K562 (cell line): ENCODE data around the gene MAN2B1. TPM values are rescaled to one million over a fixed set of nuclear protein-coding genes. Genes with fewer than 3 reads are reported as not detected.
A peak's percentile ranks its signal among the peaks of the same experiment; 100 is the strongest.

Experiments
- ATAC-seq: fragments of 200-7000 bp; cut with Tn5 transposase; 3 replicates; pipeline ENCODE4 v1.9.1; 2020; ENCODE audit warnings: moderate library complexity
- BruUV-seq: library from RNA; stranded (reverse); fragments of 400-500 nt; replicated peaks from 2 replicates; lab custom pipeline; 2021; lab: Mats Ljungman, UMichigan
- CTCF ChIA-PET: fragments of 300-600 bp; formaldehyde crosslinking; extraction: SDS; loops from one replicate; lab custom pipeline; 2021; ENCODE audit warnings: low intra/inter-chr PET ratio; lab: Yijun Ruan, JAX
- POLR2A ChIA-PET: fragments of 300-600, 350-650 bp; sonication (Branson Sonifier 250); formaldehyde crosslinking; extraction: SDS; loops from one replicate; lab custom pipeline; 2021; ENCODE audit warnings: antibody characterized with exemption, inconsistent platforms; lab: Yijun Ruan, JAX
- DNase-seq, 4 experiments: peaks; one replicate each; pipeline versions ENCODE4 v3.0.0 to v3.0.0-alpha.2; 2011 to 2018; ENCODE audit warnings: low spot score in 3 of 4, mixed read lengths in 3 of 4; ENCODE audit errors: extremely low read depth in 1 of 4
- FAIRE-seq: peaks from 2 replicates; lab custom pipeline; 2011; peaks lifted over from hg19 to GRCh38; lab: Jason Lieb, UNC
- H2AFZ ChIP-seq: 2 replicates; pipeline ENCODE4 v1.6.0; 2011; ENCODE audit warnings: low read depth, low read length, control low read depth, inconsistent platforms
- H3K27ac ChIP-seq: fragments of 200-600 bp; 3 replicates; pipeline ENCODE4 v1.8.0; 2011; ENCODE audit warnings: low read depth, mild to moderate bottlenecking, control low read depth, inconsistent platforms, low read length, moderate library complexity, mixed read lengths; ENCODE audit errors: extremely low read depth
- H3K27me3 ChIP-seq, 2 experiments: fragments of 300-600 bp in 1 of 2; 2 replicates in 1 of 2; 3 replicates in 1 of 2; pipeline versions ENCODE4 v1.6.0 to v1.8.0; 2011; ENCODE audit warnings: inconsistent platforms in 2 of 2, low read length in 2 of 2, mild to moderate bottlenecking in 1 of 2, mixed read lengths in 1 of 2, moderate library complexity in 1 of 2; ENCODE audit not compliant: control insufficient read depth in 2 of 2, insufficient read depth in 2 of 2
- H3K36me3 ChIP-seq: fragments of 300-600 bp; 3 replicates; pipeline ENCODE4 v1.8.0; 2011; ENCODE audit warnings: mild to moderate bottlenecking, low read length, inconsistent platforms; ENCODE audit not compliant: control insufficient read depth, insufficient read depth
- H3K4me1 ChIP-seq, 2 experiments: fragments of 200-600 bp in 1 of 2; replicated peaks in 1 of 2; 2 replicates in 1 of 2; 3 replicates in 1 of 2; pipeline versions ENCODE4 v1.5.1 to v1.8.0; 2011; ENCODE audit warnings: inconsistent platforms in 2 of 2, low read length in 2 of 2, mild to moderate bottlenecking in 1 of 2, mixed read lengths in 1 of 2, moderate library complexity in 1 of 2; ENCODE audit not compliant: control insufficient read depth in 2 of 2, insufficient read depth in 2 of 2
- H3K4me2 ChIP-seq: 2 replicates; pipeline ENCODE4 v1.6.1; 2011; ENCODE audit warnings: low read length, control low read depth, inconsistent platforms, mixed read lengths; ENCODE audit not compliant: insufficient read depth
- H3K4me3 ChIP-seq: fragments of 200-600 bp; sonication (generic), shearing (Covaris generic); 2 replicates; pipeline ENCODE4 v1.5.1; 2016; ENCODE audit warnings: control low read depth, inconsistent platforms
- H3K79me2 ChIP-seq: fragments of 200-600 bp; 3 replicates; pipeline ENCODE4 v1.8.0; 2011; ENCODE audit warnings: low read length, inconsistent platforms; ENCODE audit not compliant: control insufficient read depth, insufficient read depth
- H3K9ac ChIP-seq, 2 experiments: 2 replicates each; pipeline versions ENCODE4 v1.6.0 to v1.6.1; 2011; ENCODE audit warnings: low read depth in 2 of 2, low read length in 2 of 2, control low read depth in 1 of 2, inconsistent platforms in 1 of 2, mild to moderate bottlenecking in 1 of 2, mixed read lengths in 1 of 2; ENCODE audit not compliant: insufficient read depth in 1 of 2
- H3K9me1 ChIP-seq: one replicate; pipeline ENCODE4 v1.6.0; 2011; ENCODE audit warnings: inconsistent platforms, mild to moderate bottlenecking, low read length, moderate library complexity; ENCODE audit not compliant: control insufficient read depth, insufficient read depth
- H3K9me3 ChIP-seq: replicated peaks from 2 replicates; pipeline ENCODE4 v1.5.1; 2011; ENCODE audit warnings: low read depth, low read length, inconsistent platforms; ENCODE audit not compliant: control insufficient read depth, insufficient read depth
- H4K20me1 ChIP-seq: replicated peaks from 2 replicates; pipeline ENCODE4 v1.6.1; 2011; ENCODE audit warnings: low read length, inconsistent platforms, mixed read lengths; ENCODE audit not compliant: control insufficient read depth, insufficient read depth
- ARNT ChIP-seq, 2 experiments: fragments of 450-650 bp; IDR thresholded peaks; 2 replicates each; pipeline ENCODE4 v1.6.1; 2016; ENCODE audit warnings: mild to moderate bottlenecking in 1 of 2
- ERF ChIP-seq: fragments of 450-650 bp; formaldehyde crosslinking; IDR thresholded peaks from 2 replicates; pipeline ENCODE4 v1.4.0; 2020; ENCODE audit warnings: mild to moderate bottlenecking, mixed read lengths
- ETV5 ChIP-seq: sonication (generic); formaldehyde crosslinking; IDR thresholded peaks from 2 replicates; pipeline ENCODE4 v1.4.0; 2020; ENCODE audit warnings: low read depth, mild to moderate bottlenecking, missing genetic modification reagents
- FIP1L1 ChIP-seq: fragments of 200-400 bp; formaldehyde crosslinking; IDR thresholded peaks from 2 replicates; pipeline ENCODE4 v1.6.1; 2018; ENCODE audit warnings: mild to moderate bottlenecking, low read depth, low read length; ENCODE audit not compliant: poor library complexity, severe bottlenecking
- GATAD2A ChIP-seq: fragments of 450-650 bp; IDR thresholded peaks from 2 replicates; pipeline ENCODE4 v1.6.1; 2017
- GTF2F1 ChIP-seq: IDR thresholded peaks from 2 replicates; pipeline ENCODE4 v1.6.1; 2011; ENCODE audit warnings: low read depth, low read length, improper control_type of control experiment
- MAZ ChIP-seq, 2 experiments: fragments of 450-650 bp in 1 of 2; sonication (generic) in 1 of 2; formaldehyde crosslinking; IDR thresholded peaks in 1 of 2; conservative IDR thresholded peaks in 1 of 2; 2 replicates each; pipeline versions ENCODE4 v1.4.0 to v1.5.0; 2020; ENCODE audit warnings: mild to moderate bottlenecking in 1 of 2, missing genetic modification reagents in 1 of 2
- PKNOX1 ChIP-seq: fragments of 450-650 bp; IDR thresholded peaks from 2 replicates; pipeline ENCODE4 v1.6.1; 2016
- SMARCA4 ChIP-seq: fragments of 450-650 bp; IDR thresholded peaks from 2 replicates; pipeline ENCODE4 v1.6.1; 2016
- TAF7 ChIP-seq: fragments of 450-650 bp; IDR thresholded peaks from 2 replicates; pipeline ENCODE4 v1.6.1; 2016; ENCODE audit warnings: missing genetic modification characterization, missing compliant biosample characterization
- TEAD1 ChIP-seq, 2 experiments: fragments of 450-650 bp in 1 of 2; sonication (generic) in 1 of 2; formaldehyde crosslinking; IDR thresholded peaks; 2 replicates each; pipeline versions ENCODE4 v1.4.0 to v1.8.0; 2020 to 2022; ENCODE audit warnings: mild to moderate bottlenecking in 2 of 2, missing genetic modification reagents in 1 of 2
- USF2 ChIP-seq: sonication (generic); formaldehyde crosslinking; IDR thresholded peaks from 2 replicates; pipeline ENCODE4 v1.5.0; 2020; ENCODE audit warnings: missing genetic modification reagents
- YY1 ChIP-seq, 3 experiments: IDR thresholded peaks; 2 replicates each; pipeline ENCODE4 v1.6.1; 2011; ENCODE audit warnings: low read length in 2 of 3, mild to moderate bottlenecking in 2 of 3, moderate library complexity in 2 of 3, borderline replicate concordance in 1 of 3, control low read depth in 1 of 3, low read depth in 1 of 3; ENCODE audit not compliant: insufficient read depth in 3 of 3, insufficient replicate concordance in 2 of 3, control insufficient read depth in 1 of 3, insufficient read length in 1 of 3; ENCODE audit errors: extremely low read depth in 1 of 3
- ZFP36 ChIP-seq: fragments of 150-350 bp; IDR thresholded peaks from 2 replicates; pipeline ENCODE4 v1.6.1; 2018; ENCODE audit warnings: low read length, low read depth; ENCODE audit not compliant: partially characterized antibody
- ZHX1 ChIP-seq: fragments of 150-350 bp; conservative IDR thresholded peaks from 2 replicates; pipeline ENCODE4 v1.6.1; 2014; ENCODE audit warnings: low read length
- WGBS: fragments of 100-300 bp; shearing (Covaris generic); methylation state at CpG from one replicate; pipeline ENCODE4 v1.1.6; 2016; ENCODE audit warnings: low coverage, mixed read lengths; ENCODE audit not compliant: insufficient coverage; ENCODE audit errors: missing lambda C conversion rate; 5-methylcytosine and 5-hydroxymethylcytosine counted together
- in situ Hi-C: fragments of 300-500 bp; cut with MboI; formaldehyde crosslinking; loops from 4 replicates; pipeline ENCODE4 v1.15.0; 2018; ENCODE audit warnings: inconsistent platforms, mixed read lengths
- intact Hi-C: fragments of 100-400 bp; cut with micrococcal nuclease; formaldehyde crosslinking; loops from 2 replicates; pipeline ENCODE4 v1.14.2; 2022
- polyA plus RNA-seq, 8 experiments: library from polyadenylated mRNA; depleted of rRNA in 4 of 8; stranded (reverse) in 5 of 8; unstranded in 3 of 8; fragments of >200 nt; fragmentation: Nextera tagmentation in 2 of 8; fragmentation: Illumina TruSeq in 1 of 8; extraction: Ambion mirVana in 2 of 8; extraction: Trizol in 1 of 8; gene quantifications; 2 replicates each; pipeline versions ENCODE4 v1.2.1 to v1.2.3, GENCODE V29; 2011 to 2014; ENCODE audit warnings: inconsistent platforms in 1 of 8, missing spikeins in 1 of 8
- total RNA-seq, 7 experiments: library from RNA; depleted of rRNA in 6 of 7; stranded (reverse); fragments of >200 nt in 6 of 7; fragmentation: Illumina TruSeq in 2 of 7; extraction: Trizol in 2 of 7; gene quantifications; 2 replicates each; pipeline versions ENCODE4 v1.2.1 to v1.2.3, GENCODE V29; 2011 to 2021; ENCODE audit warnings: low replicate concordance in 1 of 7

Gene MAN2B1
- total and polyA plus RNA-seq, 9 of the 15 experiments (the other 6 are each of a cell fraction or from before 2014, with no cell fraction given) = 0.59 to 33.8 (median 11.4) TPM

DNA sequence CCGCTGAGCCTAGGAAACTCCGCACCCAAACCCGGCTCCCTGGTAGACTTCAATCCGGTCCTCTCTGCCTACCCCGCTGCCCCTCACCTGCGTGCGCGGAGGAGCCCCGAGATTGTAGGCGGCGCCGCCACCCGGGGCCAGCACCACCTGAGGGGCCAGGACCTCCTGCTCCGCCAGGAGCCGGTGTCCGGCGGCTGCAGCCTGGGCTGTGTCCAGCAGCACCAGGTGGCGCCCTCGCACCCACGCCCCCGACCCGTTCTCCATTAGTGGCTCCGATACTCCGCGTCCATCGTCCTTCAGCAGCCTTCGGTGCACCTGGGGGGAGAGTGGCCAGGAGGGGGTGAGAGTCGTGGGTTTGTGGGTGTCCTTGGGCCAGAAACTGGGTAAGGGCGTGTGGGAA, 18.5 kb downstream of the MAN2B1 start (continued):
- TF ChIP-seq YY1 (IDR thresholded peaks at IDR 0.05; ENCODE audit: borderline replicate concordance in 1 of 3, control insufficient read depth in 1 of 3, extremely low read depth in 1 of 3, insufficient read depth in 3 of 3, insufficient read length in 1 of 3, insufficient replicate concordance in 2 of 3, low read depth in 1 of 3, low read length in 2 of 3) = peak in 1 of 3 experiments; percentile 19
- no peak for TF ChIP-seq TAF7 (tag)
- TF ChIP-seq, all 486 proteins: peak for 14

DNA sequence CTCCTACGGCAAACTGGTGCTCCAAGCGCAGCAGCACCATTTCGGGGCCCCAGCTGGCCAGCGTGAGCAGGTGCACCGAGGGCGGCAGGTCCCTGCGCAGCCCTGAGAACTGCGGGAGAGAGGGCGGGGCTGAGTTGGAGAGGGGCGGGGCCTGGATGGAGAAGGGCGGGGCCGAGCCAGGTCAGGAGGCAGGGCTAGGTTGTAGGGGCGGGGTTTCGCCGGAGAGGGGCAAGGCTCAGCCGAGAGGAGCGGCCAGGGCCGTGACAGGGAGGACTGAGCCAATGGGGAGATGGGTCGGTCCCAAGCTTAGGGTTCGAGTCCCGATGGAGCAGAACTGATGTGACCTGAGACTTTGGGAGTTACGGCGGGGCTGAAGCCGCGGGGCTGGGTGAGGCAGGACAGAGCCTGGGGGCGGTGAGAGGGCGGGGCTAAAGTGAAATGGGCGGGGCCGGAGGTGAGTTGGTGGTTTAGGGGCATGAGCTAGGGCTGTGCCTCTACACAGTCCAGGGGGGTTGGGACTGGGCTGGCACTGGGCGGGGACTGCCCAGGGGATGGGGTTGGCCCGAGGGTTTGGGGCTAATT, 19.0 kb downstream of the MAN2B1 start:
- Histone ChIP-seq H3K4me3 (peak overlapping the region; percentile 48), H3K4me2 (peak overlapping the region; percentile 71), H3K27ac (no peak overlapping the region), H3K9me1 (no peaks in the 10 kb centered on the region), H3K79me2 (no peaks in the 10 kb centered on the region), H3K27me3 (no peaks in the 10 kb centered on the region), H3K9me3 (no peaks in the 10 kb centered on the region), H4K20me1 (no peaks in the 10 kb centered on the region), H3K4me1 (peaks cover 4 to 27% of the 10 kb centered on the region in 2 experiments; a peak in 4 of 5 replicates), H3K36me3 (no peaks in the 10 kb centered on the region; the same call in 2 of the 3 replicates), H2AFZ (peak overlapping the region; percentile 66), H3K9ac (peak overlapping the region in 1 of 2 experiments; percentile 41; a peak in 2 of 4 replicates)
- whole genome bisulfite sequencing = 26% methylated on average over 17 of the region's 31 CpGs
- in situ Hi-C loops (no loop called here), intact Hi-C loops (no loop called here)
- no TSS peak for BruUV-seq
- ChIA-PET CTCF (interaction anchor here (0.7 kb wide), 1 partner anchor 189 kb away, joined by 3 read pairs; no protein-coding TSS in a partner anchor), POLR2A (interaction anchor here (0.6 kb wide), 1 partner anchor 25 kb away, joined by 4 read pairs; no protein-coding TSS in a partner anchor)
- peak; percentile 78 to 94 (median 90) for DNase-seq
- peak; percentile 98 for ATAC-seq
- FAIRE-seq = peak; percentile 82
- TF ChIP-seq GTF2F1 (no peak), ZHX1 (no peak), ZFP36 (peak; percentile 6), GATAD2A (no peak), MAZ (CRISPR knock-in tag; conservative IDR thresholded peaks at IDR 0.05 in 1 of 2, IDR thresholded peaks at IDR 0.05 in 1 of 2) (peak in 1 of 2 experiments; percentile 42; a peak in 1 of 4 replicates), USF2 (no peak), ERF (CRISPR knock-in tag) (no peak), PKNOX1 (peak; percentile 26; the same call in 1 of the 2 replicates), ARNT (IDR thresholded peaks at IDR 0.05) (no peak), FIP1L1 (no peak), SMARCA4 (no peak), ETV5 (no peak), TEAD1 (CRISPR knock-in tag; IDR thresholded peaks at IDR 0.05) (no peak)
